Measurements from ENCODE around the gene SPAG6.

- no peak for TF ChIP-seq CTCF (IDR thresholded peaks at IDR 0.05 in 8 of 11, conservative IDR thresholded peaks at IDR 0.05 in 3 of 11)
- no peak for TF ChIP-seq POLR2A (IDR thresholded peaks at IDR 0.05)
Measured at GRCh38 chr10:22351131-22351703, 5.9 kb downstream of the SPAG6 start.

Data from spleen (tissue), 7 donors.